OCI-LY3 (cell line): ENCODE data around the gene SLC25A2.

Experiments used
- EZH2phosphoT487 ChIP-seq: fragments of 200-600 bp; shearing (Covaris generic); IDR thresholded peaks from 2 replicates; pipeline ENCODE4 v1.6.1; 2018; ENCODE audit warnings: antibody characterized with exemption, mixed run types, low read depth
- TF ChIP-seq, protein P1 (sequence below): fragments of 200-600, 300-600 bp; sonication (generic); IDR thresholded peaks from 2 replicates; pipeline ENCODE4 v1.5.1; 2014; ENCODE audit warnings: antibody characterized with exemption, low read length, low read depth

DNA sequence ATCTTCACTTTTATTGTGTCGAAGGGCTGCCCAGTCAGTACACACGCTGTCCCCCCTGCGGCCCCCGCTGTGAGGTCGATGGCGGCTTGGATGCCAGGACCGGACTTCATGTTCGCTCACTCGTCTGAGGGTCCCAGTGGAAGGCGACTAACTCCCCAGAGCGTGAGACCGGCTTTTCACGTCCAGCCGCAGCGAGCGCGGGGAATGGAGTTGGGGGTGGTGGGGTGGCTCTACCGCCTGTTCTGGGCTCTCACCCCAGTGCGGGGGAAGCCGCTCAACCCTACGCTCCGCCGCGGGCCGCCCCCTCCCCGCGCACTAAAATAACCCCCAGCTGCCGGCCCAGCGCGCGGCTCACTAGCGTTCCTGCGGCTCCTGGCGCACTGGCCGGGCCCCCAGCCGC lies at the start of gene SLC25A2:
- TF ChIP-seq, protein P1, sequence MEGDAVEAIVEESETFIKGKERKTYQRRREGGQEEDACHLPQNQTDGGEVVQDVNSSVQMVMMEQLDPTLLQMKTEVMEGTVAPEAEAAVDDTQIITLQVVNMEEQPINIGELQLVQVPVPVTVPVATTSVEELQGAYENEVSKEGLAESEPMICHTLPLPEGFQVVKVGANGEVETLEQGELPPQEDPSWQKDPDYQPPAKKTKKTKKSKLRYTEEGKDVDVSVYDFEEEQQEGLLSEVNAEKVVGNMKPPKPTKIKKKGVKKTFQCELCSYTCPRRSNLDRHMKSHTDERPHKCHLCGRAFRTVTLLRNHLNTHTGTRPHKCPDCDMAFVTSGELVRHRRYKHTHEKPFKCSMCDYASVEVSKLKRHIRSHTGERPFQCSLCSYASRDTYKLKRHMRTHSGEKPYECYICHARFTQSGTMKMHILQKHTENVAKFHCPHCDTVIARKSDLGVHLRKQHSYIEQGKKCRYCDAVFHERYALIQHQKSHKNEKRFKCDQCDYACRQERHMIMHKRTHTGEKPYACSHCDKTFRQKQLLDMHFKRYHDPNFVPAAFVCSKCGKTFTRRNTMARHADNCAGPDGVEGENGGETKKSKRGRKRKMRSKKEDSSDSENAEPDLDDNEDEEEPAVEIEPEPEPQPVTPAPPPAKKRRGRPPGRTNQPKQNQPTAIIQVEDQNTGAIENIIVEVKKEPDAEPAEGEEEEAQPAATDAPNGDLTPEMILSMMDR, result no peak
- TF ChIP-seq EZH2phosphoT487, result no peak
